SU-DHL-6 (cell line): ENCODE measurements around the gene NYNRIN.
A peak's percentile ranks its signal among the peaks of the same experiment; 100 is the strongest.

Experiments
- H2AFZ ChIP-seq: fragments of 200-600 bp; sonication (generic); 2 replicates; pipeline ENCODE4 v1.6.1; 2014; ENCODE audit warnings: low read depth, mild to moderate bottlenecking, moderate library complexity, mixed read lengths, antibody characterized with exemption, low read length; ENCODE audit not compliant: severe bottlenecking
- H3F3A ChIP-seq: fragments of 200-600 bp; shearing (Covaris generic); 2 replicates; pipeline ENCODE4 v1.6.0; 2016; ENCODE audit warnings: antibody characterized with exemption, mild to moderate bottlenecking; ENCODE audit not compliant: insufficient read depth
- H3K27ac ChIP-seq: fragments of 200-600 bp; sonication (generic); 2 replicates; pipeline ENCODE4 v1.5.1; 2016; ENCODE audit warnings: low read depth, mild to moderate bottlenecking, low read length, moderate library complexity, mixed read lengths
- H3K27me3 ChIP-seq: fragments of 200-600 bp; sonication (generic), shearing (Covaris generic); 2 replicates; pipeline ENCODE4 v1.6.0; 2014; ENCODE audit warnings: mild to moderate bottlenecking, low read length
- H3K36me3 ChIP-seq: fragments of 200-600 bp; sonication (generic); 2 replicates; pipeline ENCODE4 v1.6.1; 2014; ENCODE audit warnings: mild to moderate bottlenecking, low read length, mixed read lengths
- H3K4me2 ChIP-seq: fragments of 300-600, 200-600 bp; shearing (Covaris generic), sonication (generic); 2 replicates; pipeline ENCODE4 v1.6.0; 2014; ENCODE audit warnings: low read length, low read depth, mild to moderate bottlenecking; ENCODE audit not compliant: poor library complexity, severe bottlenecking
- H3K4me3 ChIP-seq: fragments of 200-600 bp; sonication (generic); 2 replicates; pipeline ENCODE4 v1.5.1; 2014; ENCODE audit warnings: antibody characterized with exemption, low read length, mild to moderate bottlenecking, mixed read lengths; ENCODE audit not compliant: insufficient read depth, poor library complexity, severe bottlenecking
- H3K79me2 ChIP-seq: fragments of 200-600 bp; sonication (generic); 2 replicates; pipeline ENCODE4 v1.6.1; 2014; ENCODE audit warnings: mild to moderate bottlenecking, low read length, moderate library complexity; ENCODE audit not compliant: insufficient read depth
- H3K9ac ChIP-seq: fragments of 200-600 bp; sonication (generic); 2 replicates; pipeline ENCODE4 v1.7.0; 2014; ENCODE audit warnings: mild to moderate bottlenecking, low read length
- H3K9me2 ChIP-seq: fragments of 200-600 bp; sonication (generic); replicated peaks from 2 replicates; pipeline ENCODE4 v1.6.1; 2014; ENCODE audit warnings: low read length; ENCODE audit not compliant: insufficient read depth
- H3K9me3 ChIP-seq: fragments of 200-600 bp; sonication (generic); 2 replicates; pipeline ENCODE4 v1.6.1; 2014; ENCODE audit warnings: low read length, mixed read lengths; ENCODE audit not compliant: insufficient read depth
- H4K20me1 ChIP-seq: fragments of 200-600 bp; sonication (generic); 2 replicates; pipeline ENCODE4 v1.6.1; 2014; ENCODE audit warnings: low read depth, mild to moderate bottlenecking, antibody characterized with exemption, low read length, moderate library complexity, mixed read lengths
- EZH2phosphoT487 ChIP-seq: fragments of 200-600 bp; sonication (generic), shearing (Covaris generic); conservative IDR thresholded peaks from 2 replicates; pipeline ENCODE4 v1.6.1; 2018; ENCODE audit warnings: mild to moderate bottlenecking, antibody characterized with exemption, low read length, moderate library complexity, mixed read lengths
- TF ChIP-seq, protein P1 (sequence below): fragments of 200-600 bp; sonication (generic); IDR thresholded peaks from one replicate; pipeline ENCODE4 v1.5.1; 2017; ENCODE audit warnings: antibody characterized with exemption, mild to moderate bottlenecking, low read length, moderate library complexity; ENCODE audit not compliant: insufficient read depth, poor library complexity, severe bottlenecking

Gene NYNRIN

DNA sequence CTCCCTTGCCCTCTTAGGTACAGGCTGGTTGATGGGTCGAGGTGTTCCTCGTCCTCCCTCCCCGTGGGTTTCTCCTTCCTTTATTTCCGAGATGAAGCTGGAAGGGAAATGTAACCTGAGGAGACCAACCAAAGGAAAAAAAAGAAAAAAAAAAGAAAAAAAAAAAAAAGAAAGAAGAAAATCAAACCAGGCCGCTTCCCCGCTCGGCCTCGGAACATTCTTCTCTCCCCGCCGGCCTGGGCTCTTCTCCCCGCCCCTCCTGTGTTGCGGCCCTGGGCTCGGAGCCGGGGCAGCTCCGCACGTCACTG lies 32.4 kb upstream of the NYNRIN start:
- Histone ChIP-seq H3K36me3 (no peaks in the 10 kb centered on the region), H2AFZ (peak overlapping the region; percentile 82), H3F3A (peaks cover 4% of the 10 kb centered on the region), H3K4me3 (peak overlapping the region; percentile 47), H3K9me2 (no peaks in the 10 kb centered on the region), H3K9ac (peak overlapping the region; percentile 52), H3K27ac (peak overlapping the region; percentile 78), H4K20me1 (no peaks in the 10 kb centered on the region), H3K27me3 (no peaks in the 10 kb centered on the region), H3K79me2 (no peaks in the 10 kb centered on the region), H3K4me2 (peak overlapping the region; percentile 79), H3K9me3 (no peaks in the 10 kb centered on the region)
- TF ChIP-seq, protein P1, sequence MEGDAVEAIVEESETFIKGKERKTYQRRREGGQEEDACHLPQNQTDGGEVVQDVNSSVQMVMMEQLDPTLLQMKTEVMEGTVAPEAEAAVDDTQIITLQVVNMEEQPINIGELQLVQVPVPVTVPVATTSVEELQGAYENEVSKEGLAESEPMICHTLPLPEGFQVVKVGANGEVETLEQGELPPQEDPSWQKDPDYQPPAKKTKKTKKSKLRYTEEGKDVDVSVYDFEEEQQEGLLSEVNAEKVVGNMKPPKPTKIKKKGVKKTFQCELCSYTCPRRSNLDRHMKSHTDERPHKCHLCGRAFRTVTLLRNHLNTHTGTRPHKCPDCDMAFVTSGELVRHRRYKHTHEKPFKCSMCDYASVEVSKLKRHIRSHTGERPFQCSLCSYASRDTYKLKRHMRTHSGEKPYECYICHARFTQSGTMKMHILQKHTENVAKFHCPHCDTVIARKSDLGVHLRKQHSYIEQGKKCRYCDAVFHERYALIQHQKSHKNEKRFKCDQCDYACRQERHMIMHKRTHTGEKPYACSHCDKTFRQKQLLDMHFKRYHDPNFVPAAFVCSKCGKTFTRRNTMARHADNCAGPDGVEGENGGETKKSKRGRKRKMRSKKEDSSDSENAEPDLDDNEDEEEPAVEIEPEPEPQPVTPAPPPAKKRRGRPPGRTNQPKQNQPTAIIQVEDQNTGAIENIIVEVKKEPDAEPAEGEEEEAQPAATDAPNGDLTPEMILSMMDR: no peak
- TF ChIP-seq EZH2phosphoT487: no peak

DNA sequence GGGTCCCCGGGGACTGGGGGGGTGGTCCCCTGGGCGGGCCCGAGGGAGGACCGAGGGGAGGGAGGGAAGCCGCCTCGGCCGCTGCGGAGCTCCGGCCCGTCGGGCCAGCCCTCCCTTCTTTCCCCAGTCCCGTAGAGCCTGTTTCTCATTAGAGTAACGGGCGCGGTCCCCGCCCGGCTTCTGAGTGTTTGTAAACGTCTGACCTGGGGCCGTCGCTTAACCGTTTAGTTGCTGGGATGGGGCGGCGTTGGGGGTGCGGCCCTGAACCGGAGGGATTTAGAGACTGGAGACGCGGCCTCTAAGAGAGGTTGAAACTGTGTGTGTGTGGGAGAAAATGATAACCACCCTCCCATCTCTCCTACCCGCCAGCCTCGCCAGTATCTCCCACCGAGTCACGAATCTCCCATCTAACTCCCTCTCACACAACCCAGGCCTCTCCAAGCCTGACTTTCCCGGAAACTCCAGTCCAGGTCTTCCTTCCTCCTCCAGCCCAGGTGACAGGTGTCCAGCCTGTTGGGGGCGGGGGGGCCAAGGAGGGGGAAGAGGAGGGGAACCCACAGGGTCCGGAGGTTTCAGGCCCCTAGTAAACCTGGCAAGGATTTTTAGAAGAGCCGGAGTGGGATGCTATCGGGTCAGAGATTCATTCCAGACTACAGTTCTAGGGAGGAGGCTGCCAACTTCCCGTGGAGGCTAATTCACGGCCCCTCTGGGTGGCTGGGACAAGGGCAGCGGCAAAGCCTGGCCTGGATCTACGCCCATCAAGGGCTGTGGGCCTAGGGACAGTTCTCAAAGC lies 31.9 kb upstream of the NYNRIN start:
- peak overlapping the region; percentile 79 for H3K4me2 ChIP-seq
- H3K9me3 ChIP-seq: no peaks in the 10 kb centered on the region
- H2AFZ ChIP-seq: peak overlapping the region; percentile 82
- TF ChIP-seq, protein P1: no peak
- TF ChIP-seq EZH2phosphoT487: no peak
- no peaks in the 10 kb centered on the region for H3K9me2 ChIP-seq
- no peaks in the 10 kb centered on the region for H3K27me3 ChIP-seq
- H4K20me1 ChIP-seq: no peaks in the 10 kb centered on the region
- H3F3A ChIP-seq: peaks cover 4% of the 10 kb centered on the region
- H3K27ac ChIP-seq: peak overlapping the region; percentile 78
- H3K79me2 ChIP-seq: no peaks in the 10 kb centered on the region
- no peaks in the 10 kb centered on the region for H3K36me3 ChIP-seq
- H3K9ac ChIP-seq: peak overlapping the region; percentile 52
- H3K4me3 ChIP-seq: peak overlapping the region; percentile 47

DNA sequence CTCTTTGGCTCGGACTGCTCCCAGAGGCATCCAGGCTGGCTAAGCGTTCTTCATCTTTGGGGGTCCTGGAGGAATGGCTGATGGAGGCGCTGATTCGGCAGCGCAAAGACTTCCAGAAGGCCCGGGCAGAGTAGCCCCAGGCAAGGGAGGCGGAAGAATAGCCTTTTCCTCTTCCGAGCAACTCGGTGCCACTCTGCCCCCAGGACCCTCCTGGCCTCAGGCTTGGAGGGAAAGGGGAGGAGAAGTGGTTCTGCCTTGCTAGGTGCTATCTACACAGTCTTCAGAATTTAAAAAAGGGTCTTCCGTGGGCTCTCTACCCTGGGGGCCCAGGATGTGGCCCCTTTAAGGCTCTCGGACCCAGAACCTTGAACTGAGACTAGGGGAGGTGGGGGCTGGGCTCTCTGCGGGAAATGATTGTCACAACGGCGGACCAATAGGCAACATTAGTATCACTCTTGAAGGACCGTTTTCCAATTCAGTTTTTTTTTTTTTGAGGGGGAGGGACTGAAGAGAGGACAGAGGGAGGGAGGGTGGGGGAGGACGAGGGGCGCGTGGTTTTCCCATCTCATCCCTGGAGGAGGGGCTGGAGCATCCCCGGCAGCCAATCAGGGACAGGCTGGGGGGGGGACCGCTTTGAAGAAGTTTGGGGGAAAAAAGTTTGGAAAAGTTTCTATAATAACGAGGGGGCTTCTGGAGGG lies 31.1 kb upstream of the NYNRIN start, which contains the start of gene NFATC4:
Gene NFATC4, plus strand, starts transcription at position 671 of the 698 bp plus-strand sequence. CDS start 157 bp downstream, outside the sequence.
- TF ChIP-seq EZH2phosphoT487: no peak
- TF ChIP-seq, protein P1: no peak
- Histone ChIP-seq H3K9me3 (no peaks in the 10 kb centered on the region), H2AFZ (peak within 1 kb of the TSS; percentile 82), H3K27me3 (no peaks in the 10 kb centered on the region), H3K36me3 (no peaks in the 10 kb centered on the region), H3K9me2 (no peaks in the 10 kb centered on the region), H3F3A (peaks cover 4% of the 10 kb centered on the region), H3K27ac (peak within 1 kb of the TSS; percentile 78), H3K9ac (peak within 1 kb of the TSS; percentile 52), H3K4me2 (peak within 1 kb of the TSS; percentile 79), H3K4me3 (peak within 1 kb of the TSS; percentile 47), H4K20me1 (no peaks in the 10 kb centered on the region), H3K79me2 (no peaks in the 10 kb centered on the region)
